ENCODE data around the gene SI.
"Not testable (repeated sequence)": the region's sequence is repeated elsewhere in the genome, so short reads cannot be mapped to it uniquely, and the experiment has no call there.

SI gene

GRCh38 chr3:165078293-165078692 is at the start of gene SI:
TSS of gene SI (minus strand) at chr3:165078496. CDS start at chr3:165076012, 2,484 bp downstream.
- no peak for DNase-seq (ENCODE audit: low read depth, low spot score)

- DNase-seq (ENCODE audit: low read depth, low spot score) = no peak
Observed at GRCh38 chr3:165125836-165126235, 47.5 kb upstream of the SI start.

- no peak for DNase-seq (ENCODE audit: low read depth, low spot score)
Observed at GRCh38 chr3:165111401-165111800, 33.1 kb upstream of the SI start.

- no peak for DNase-seq (ENCODE audit: low read depth, low spot score)
Observed at GRCh38 chr3:165103616-165104015, 25.3 kb upstream of the SI start.

GRCh38 chr3:165082650-165083049 is 4.4 kb upstream of the SI start:
- DNase-seq (ENCODE audit: low read depth, low spot score) = no peak

GRCh38 chr3:165081183-165081582 is 2.9 kb upstream of the SI start:
- no peak for DNase-seq (ENCODE audit: low read depth, low spot score)

GRCh38 chr3:165075695-165076094 is 2.6 kb downstream of the SI start:
- no peak for DNase-seq (ENCODE audit: low read depth, low spot score)

GRCh38 chr3:165070682-165071081 is 7.6 kb downstream of the SI start:
- DNase-seq (ENCODE audit: low read depth, low spot score) = no peak

GRCh38 chr3:165056510-165056909 is 21.8 kb downstream of the SI start:
- DNase-seq (ENCODE audit: low read depth, low spot score) = no peak

GRCh38 chr3:165040186-165040585 is 38.1 kb downstream of the SI start:
- DNase-seq (ENCODE audit: low read depth, low spot score) = no peak

- no peak for DNase-seq (ENCODE audit: low read depth, low spot score)
Observed at GRCh38 chr3:165011557-165011956, 66.7 kb downstream of the SI start.

GRCh38 chr3:164984947-164985346 is 93.3 kb downstream of the SI start:
- no peak for DNase-seq (ENCODE audit: low read depth, low spot score)

- no peak for DNase-seq (ENCODE audit: low read depth, low spot score)
Observed at GRCh38 chr3:164962610-164963009, 115.7 kb downstream of the SI start.

- no peak for DNase-seq (ENCODE audit: low read depth, low spot score)
Observed at GRCh38 chr3:164952966-164953365, 125.3 kb downstream of the SI start.

- not testable (repeated sequence) for DNase-seq (ENCODE audit: low read depth, low spot score)
Observed at GRCh38 chr3:164951403-164951802, 126.9 kb downstream of the SI start.

- no peak for DNase-seq (ENCODE audit: low read depth, low spot score)
Observed at GRCh38 chr3:164940745-164941144, 137.6 kb downstream of the SI start.

GRCh38 chr3:164929642-164930041 is 148.7 kb downstream of the SI start:
- DNase-seq (ENCODE audit: low read depth, low spot score) = no peak

Measured in activated naive CD8-positive, alpha-beta T cell treated with anti-CD3 and anti-CD28 coated beads, Interleukin-2, amount 50 U/mL, for 16 hours (primary cell).